ENCODE data around the gene AHDC1. TPM values are rescaled to one million over a fixed set of nuclear protein-coding genes. Genes with fewer than 3 reads are reported as not detected.
A peak's percentile ranks its signal among the peaks of the same experiment; 100 is the strongest.

Gene AHDC1
- polyA plus RNA-seq, 1 donor (not counting 4 experiments of a cell fraction or from before 2014, with no cell fraction given): 4.2 TPM

GRCh38 chr1:27570784-27571183 is 33.2 kb downstream of the AHDC1 start:
- H4K20me1 ChIP-seq (ENCODE audit: control insufficient read depth, extremely low read depth, insufficient read depth, low read length): no peaks in the 10 kb centered on the region
- DNase-seq (ENCODE audit: low read depth, low spot score) (no peak), FAIRE-seq (no peak)
- no peaks in the 10 kb centered on the region for H3K9me3 ChIP-seq (ENCODE audit: control insufficient read depth, low read depth, low read length)
- peaks cover 71% of the 10 kb centered on the region for H3K4me1 ChIP-seq (ENCODE audit: control insufficient read depth, extremely low read depth, insufficient read depth, low read length)
- peaks cover 33% of the 10 kb centered on the region for H3K79me2 ChIP-seq (ENCODE audit: control insufficient read depth, insufficient read depth, low read length)
- H3K27ac ChIP-seq (ENCODE audit: control insufficient read depth, insufficient read depth, low read length): no peak overlapping the region
- H3K36me3 ChIP-seq (ENCODE audit: control insufficient read depth in 2 of 2, extremely low read depth in 1 of 2, insufficient read depth in 2 of 2, low read length in 2 of 2): peaks cover 3 to 6% of the 10 kb centered on the region in 2 experiments
- TF ChIP-seq EZH2 (IDR thresholded peaks at IDR 0.05; ENCODE audit: low read length) (no peak), CTCF (optimal IDR thresholded peaks at IDR 0.05 in 1 of 3, IDR thresholded peaks at IDR 0.05 in 1 of 3, conservative IDR thresholded peaks at IDR 0.05 in 1 of 3; ENCODE audit: extremely low read depth in 1 of 3, insufficient read depth in 2 of 3, low read length in 3 of 3) (no peak)
- H3K9ac ChIP-seq (ENCODE audit: control insufficient read depth, extremely low read depth, insufficient read depth, low read length): no peak overlapping the region
- no peaks in the 10 kb centered on the region for H3K27me3 ChIP-seq (ENCODE audit: control insufficient read depth, extremely low read depth, insufficient read depth, low read length)
- dilution Hi-C loops (cut with MboI; ENCODE audit: extremely low pct_ligation_motif_present, low sequenced_read_pairs): no loop called here
- H3K4me3 ChIP-seq (ENCODE audit: control insufficient read depth in 2 of 3, extremely low read depth in 1 of 3, insufficient read depth in 2 of 3, low read depth in 1 of 3, low read length in 3 of 3): no peak overlapping the region
- H2AFZ ChIP-seq (ENCODE audit: control insufficient read depth, low read length): no peak overlapping the region
- no peaks in the 10 kb centered on the region for H3K9me1 ChIP-seq (ENCODE audit: control insufficient read depth, extremely low read depth, insufficient read depth, low read length)
- H3K4me2 ChIP-seq (ENCODE audit: control insufficient read depth, extremely low read depth, insufficient read depth, low read depth, low read length): no peak overlapping the region

- DNase-seq (ENCODE audit: low read depth, low spot score): no peak
- no peak overlapping the region for H3K9ac ChIP-seq (ENCODE audit: control insufficient read depth, extremely low read depth, insufficient read depth, low read length)
- H3K4me2 ChIP-seq (ENCODE audit: control insufficient read depth, extremely low read depth, insufficient read depth, low read depth, low read length): no peak overlapping the region
- no peak overlapping the region for H3K27ac ChIP-seq (ENCODE audit: control insufficient read depth, insufficient read depth, low read length)
- no peak overlapping the region for H3K4me3 ChIP-seq (ENCODE audit: control insufficient read depth in 2 of 3, extremely low read depth in 1 of 3, insufficient read depth in 2 of 3, low read depth in 1 of 3, low read length in 3 of 3)
- no peaks in the 10 kb centered on the region for H3K9me1 ChIP-seq (ENCODE audit: control insufficient read depth, extremely low read depth, insufficient read depth, low read length)
- no peak for TF ChIP-seq EZH2 (IDR thresholded peaks at IDR 0.05; ENCODE audit: low read length)
- TF ChIP-seq CTCF (optimal IDR thresholded peaks at IDR 0.05 in 1 of 3, IDR thresholded peaks at IDR 0.05 in 1 of 3, conservative IDR thresholded peaks at IDR 0.05 in 1 of 3; ENCODE audit: extremely low read depth in 1 of 3, insufficient read depth in 2 of 3, low read length in 3 of 3): no peak
- dilution Hi-C loops (cut with MboI; ENCODE audit: extremely low pct_ligation_motif_present, low sequenced_read_pairs): no loop called here
- no peaks in the 10 kb centered on the region for H3K9me3 ChIP-seq (ENCODE audit: control insufficient read depth, low read depth, low read length)
- FAIRE-seq: peak; percentile 9
- H2AFZ ChIP-seq (ENCODE audit: control insufficient read depth, low read length): no peak overlapping the region
- H3K27me3 ChIP-seq (ENCODE audit: control insufficient read depth, extremely low read depth, insufficient read depth, low read length): no peaks in the 10 kb centered on the region
- peaks cover 3 to 9% of the 10 kb centered on the region in 2 experiments for H3K36me3 ChIP-seq (ENCODE audit: control insufficient read depth in 2 of 2, extremely low read depth in 1 of 2, insufficient read depth in 2 of 2, low read length in 2 of 2)
- H3K4me1 ChIP-seq (ENCODE audit: control insufficient read depth, extremely low read depth, insufficient read depth, low read length): peaks cover 71% of the 10 kb centered on the region
- H3K79me2 ChIP-seq (ENCODE audit: control insufficient read depth, insufficient read depth, low read length): peaks cover 36% of the 10 kb centered on the region
- H4K20me1 ChIP-seq (ENCODE audit: control insufficient read depth, extremely low read depth, insufficient read depth, low read length): no peaks in the 10 kb centered on the region
Measured at GRCh38 chr1:27570356-27570755, 33.6 kb downstream of the AHDC1 start.
